Astrocyte of the cerebellum (primary cell): ENCODE measurements around the gene PAEP.

Source experiments
- DNase-seq: peaks from one replicate; pipeline ENCODE4 v3.0.0-alpha.2; 2011; ENCODE audit warnings: low read depth
- H3K4me3 ChIP-seq: 2 replicates; pipeline ENCODE4 v1.5.1; 2011; ENCODE audit warnings: mild to moderate bottlenecking, low read depth, low read length, moderate library complexity
- in situ Hi-C: cut with HindIII; loops from 2 replicates; pipeline ENCODE4 v1.10.0; 2017; ENCODE audit warnings: low sequenced_read_pairs
- TF ChIP-seq, protein P1 (sequence below): IDR thresholded peaks from 2 replicates; pipeline ENCODE4 v1.5.1; 2012; ENCODE audit warnings: low read length, low read depth, moderate library complexity, mild to moderate bottlenecking; ENCODE audit errors: missing control alignments

PAEP gene

GRCh38 chr9:135555203-135555602 is 6.4 kb upstream of the PAEP start:
- TF ChIP-seq, protein P1, sequence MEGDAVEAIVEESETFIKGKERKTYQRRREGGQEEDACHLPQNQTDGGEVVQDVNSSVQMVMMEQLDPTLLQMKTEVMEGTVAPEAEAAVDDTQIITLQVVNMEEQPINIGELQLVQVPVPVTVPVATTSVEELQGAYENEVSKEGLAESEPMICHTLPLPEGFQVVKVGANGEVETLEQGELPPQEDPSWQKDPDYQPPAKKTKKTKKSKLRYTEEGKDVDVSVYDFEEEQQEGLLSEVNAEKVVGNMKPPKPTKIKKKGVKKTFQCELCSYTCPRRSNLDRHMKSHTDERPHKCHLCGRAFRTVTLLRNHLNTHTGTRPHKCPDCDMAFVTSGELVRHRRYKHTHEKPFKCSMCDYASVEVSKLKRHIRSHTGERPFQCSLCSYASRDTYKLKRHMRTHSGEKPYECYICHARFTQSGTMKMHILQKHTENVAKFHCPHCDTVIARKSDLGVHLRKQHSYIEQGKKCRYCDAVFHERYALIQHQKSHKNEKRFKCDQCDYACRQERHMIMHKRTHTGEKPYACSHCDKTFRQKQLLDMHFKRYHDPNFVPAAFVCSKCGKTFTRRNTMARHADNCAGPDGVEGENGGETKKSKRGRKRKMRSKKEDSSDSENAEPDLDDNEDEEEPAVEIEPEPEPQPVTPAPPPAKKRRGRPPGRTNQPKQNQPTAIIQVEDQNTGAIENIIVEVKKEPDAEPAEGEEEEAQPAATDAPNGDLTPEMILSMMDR, result no peak
- H3K4me3 ChIP-seq, result no peak overlapping the region
- in situ Hi-C loops, result no loop called here
- DNase-seq, result no peak

GRCh38 chr9:135555910-135556309 is 5.6 kb upstream of the PAEP start:
- TF ChIP-seq, protein P1, result no peak
- H3K4me3 ChIP-seq, result no peak overlapping the region
- no peak for DNase-seq
- in situ Hi-C loops, result no loop called here

GRCh38 chr9:135559606-135560005 is 1.9 kb upstream of the PAEP start:
- in situ Hi-C loops, result no loop called here
- TF ChIP-seq, protein P1, result no peak
- no peak for DNase-seq
- no peak overlapping the region for H3K4me3 ChIP-seq

DNA sequence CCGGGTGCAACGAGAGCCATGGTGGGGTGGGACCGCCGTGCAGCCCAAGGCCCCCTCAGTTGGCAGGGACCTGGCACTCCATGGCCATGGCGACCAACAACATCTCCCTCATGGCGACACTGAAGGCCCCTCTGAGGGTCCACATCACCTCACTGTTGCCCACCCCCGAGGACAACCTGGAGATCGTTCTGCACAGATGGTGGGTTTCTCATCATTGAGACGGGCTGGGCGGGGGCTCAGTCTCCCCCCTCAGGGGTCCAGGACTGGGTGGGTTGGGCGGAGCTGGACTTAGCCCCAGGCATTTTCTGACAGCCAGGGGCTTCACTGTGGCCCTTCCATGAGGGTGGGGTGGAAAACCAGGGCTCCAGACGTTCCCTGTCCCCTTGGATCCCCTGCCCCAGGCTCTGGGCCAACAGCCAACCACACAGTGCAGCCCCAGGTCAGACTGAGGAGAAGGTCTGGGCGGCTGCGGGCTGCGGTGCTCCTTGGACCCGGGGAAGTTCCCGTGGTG is 734 bp downstream of the PAEP start:
- TF ChIP-seq, protein P1, result no peak
- in situ Hi-C loops, result no loop called here
- no peak overlapping the region for H3K4me3 ChIP-seq
- DNase-seq, result no peak

DNA sequence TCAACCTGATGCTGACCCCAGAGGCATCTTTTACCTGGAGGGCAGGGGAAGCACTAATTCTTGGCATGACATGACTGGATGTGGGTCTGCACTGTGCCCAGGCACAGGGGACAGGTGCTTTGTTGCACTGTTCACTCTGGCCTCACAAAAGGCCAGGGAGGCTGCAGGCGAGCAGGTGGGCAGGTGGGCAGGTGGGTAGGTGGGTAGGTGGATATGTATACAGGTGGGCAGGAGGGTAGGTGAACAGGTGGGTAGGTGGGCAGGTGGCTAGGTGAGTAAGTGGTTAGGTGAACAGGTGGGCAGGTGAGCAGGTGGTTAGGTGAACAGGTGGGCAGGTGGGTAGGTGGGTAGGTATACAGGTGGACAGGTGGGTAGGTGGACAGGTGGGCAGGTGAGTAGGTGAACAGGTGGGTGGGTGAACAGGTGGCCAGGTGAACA is 1.5 kb downstream of the PAEP start:
- TF ChIP-seq, protein P1, result no peak
- in situ Hi-C loops, result no loop called here
- no peak overlapping the region for H3K4me3 ChIP-seq
- no peak for DNase-seq

GRCh38 chr9:135563858-135564257 is 2.3 kb downstream of the PAEP start:
- TF ChIP-seq, protein P1, result no peak
- in situ Hi-C loops, result no loop called here
- H3K4me3 ChIP-seq, result no peak overlapping the region
- DNase-seq, result no peak
